ENCODE measurements around the gene RBM17. TPM values are rescaled to one million over a fixed set of nuclear protein-coding genes. Genes with fewer than 3 reads are reported as not detected.

The RBM17 gene
- total and polyA plus RNA-seq, 2 of the 13 experiments (the other 11 are each of a cell fraction or from before 2014, with no cell fraction given): 30.7 to 77.5 TPM

- TF ChIP-seq ATF5 (CRISPR knock-in tag; IDR thresholded peaks at IDR 0.05; ENCODE audit: low read depth): no peak
- TF ChIP-seq ZNF362 (CRISPR knock-in tag; IDR thresholded peaks at IDR 0.05; ENCODE audit: borderline replicate concordance): peak; percentile 71; the same call in 1 of the 2 replicates
- TF ChIP-seq NFE2 (CRISPR knock-in tag; IDR thresholded peaks at IDR 0.05): no peak
- no peak for TF ChIP-seq SMYD3 (CRISPR knock-in tag; IDR thresholded peaks at IDR 0.05)
- no peak for TF ChIP-seq ZBTB21 (CRISPR knock-in tag; IDR thresholded peaks at IDR 0.05)
- TF ChIP-seq ZFP41 (CRISPR knock-in tag; IDR thresholded peaks at IDR 0.05; ENCODE audit: borderline replicate concordance): no peak
- TF ChIP-seq ZBTB7B (CRISPR knock-in tag; IDR thresholded peaks at IDR 0.05): no peak
- TF ChIP-seq DR1 (CRISPR knock-in tag; IDR thresholded peaks at IDR 0.05): no peak
- TF ChIP-seq RNF219 (CRISPR knock-in tag; IDR thresholded peaks at IDR 0.05): no peak
- TF ChIP-seq ATF3 (CRISPR knock-in tag; IDR thresholded peaks at IDR 0.05): no peak
- no peak for TF ChIP-seq ZNF121 (CRISPR knock-in tag; IDR thresholded peaks at IDR 0.05)
- TF ChIP-seq ZNF160 (CRISPR knock-in tag; IDR thresholded peaks at IDR 0.05): no peak
- no peak for TF ChIP-seq ZNF512 (CRISPR knock-in tag; IDR thresholded peaks at IDR 0.05)
- no peak for TF ChIP-seq GFI1 (CRISPR knock-in tag; IDR thresholded peaks at IDR 0.05; ENCODE audit: borderline replicate concordance)
- TF ChIP-seq ZBTB7A (CRISPR knock-in tag; IDR thresholded peaks at IDR 0.05): no peak
- TF ChIP-seq MAF1 (CRISPR knock-in tag; IDR thresholded peaks at IDR 0.05; ENCODE audit: borderline replicate concordance): no peak
- TF ChIP-seq ARID4A (CRISPR knock-in tag; IDR thresholded peaks at IDR 0.05; ENCODE audit: borderline replicate concordance): peak; percentile 45; the same call in 1 of the 2 replicates
- no peak for TF ChIP-seq ISL2 (CRISPR knock-in tag; IDR thresholded peaks at IDR 0.05)
- TF ChIP-seq BRD4 (CRISPR knock-in tag; IDR thresholded peaks at IDR 0.05): no peak
Measured at GRCh38 chr10:6053816-6054631, 34.8 kb upstream of the RBM17 start (continued).

Measured in HepG2 (cell line).